Measurements from ENCODE around the gene TST. TPM values are rescaled to one million over a fixed set of nuclear protein-coding genes. Genes with fewer than 3 reads are reported as not detected.

TST gene
- total and polyA plus RNA-seq, 9 of the 15 experiments (the other 6 are each of a cell fraction or from before 2014, with no cell fraction given): 1.4 to 26.9 (median 12.4) TPM

GRCh38 chr22:36977401-36977861 lies 41.8 kb downstream of the TST start (continued):
- TF ChIP-seq, protein P1, sequence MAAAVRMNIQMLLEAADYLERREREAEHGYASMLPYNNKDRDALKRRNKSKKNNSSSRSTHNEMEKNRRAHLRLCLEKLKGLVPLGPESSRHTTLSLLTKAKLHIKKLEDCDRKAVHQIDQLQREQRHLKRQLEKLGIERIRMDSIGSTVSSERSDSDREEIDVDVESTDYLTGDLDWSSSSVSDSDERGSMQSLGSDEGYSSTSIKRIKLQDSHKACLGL (CRISPR knock-in tag; IDR thresholded peaks at IDR 0.05; ENCODE audit: borderline replicate concordance, poor library complexity, severe bottlenecking): no peak
- TF ChIP-seq SMAD4 (CRISPR knock-in tag; conservative IDR thresholded peaks at IDR 0.05): peak; percentile 79; the same call in 1 of the 2 replicates
- TF ChIP-seq BHLHE40 (IDR thresholded peaks at IDR 0.05; ENCODE audit: low read length): no peak
- no peak for TF ChIP-seq ZHX1 (conservative IDR thresholded peaks at IDR 0.05; ENCODE audit: low read length)
- TF ChIP-seq SMARCA5 (IDR thresholded peaks at IDR 0.05): no peak
- TF ChIP-seq GTF2A2 (tag; IDR thresholded peaks at IDR 0.05): 0 out of 2 replicates have a peak, but pooled peaks have one; percentile 20
- TF ChIP-seq ZNF644 (tag; IDR thresholded peaks at IDR 0.05; ENCODE audit: low read depth): peak; percentile 67
- no peak for TF ChIP-seq POLR3G (IDR thresholded peaks at IDR 0.05; ENCODE audit: extremely low read depth, insufficient read length, insufficient replicate concordance)
- no peak for TF ChIP-seq FOXK2 (conservative IDR thresholded peaks at IDR 0.05 in 1 of 2, IDR thresholded peaks at IDR 0.05 in 1 of 2; ENCODE audit: low read depth in 2 of 2)
- TF ChIP-seq CHD7 (IDR thresholded peaks at IDR 0.05; ENCODE audit: low read depth, low read length): no peak
- peak; percentile 15; the same call in 1 of the 2 replicates for TF ChIP-seq MTA3 (IDR thresholded peaks at IDR 0.05; ENCODE audit: borderline replicate concordance)
- TF ChIP-seq EGR1 (conservative IDR thresholded peaks at IDR 0.05): peak; percentile 64; the same call in 1 of the 2 replicates
- no peak for TF ChIP-seq RAD51 (IDR thresholded peaks at IDR 0.05; ENCODE audit: borderline replicate concordance, low read depth)

All from K562 (cell line).